GM23248 (cell line): ENCODE measurements around the gene SLIT2. TPM values are rescaled to one million over a fixed set of nuclear protein-coding genes. Genes with fewer than 3 reads are reported as not detected.

ENCODE experiments used
- DNase-seq: peaks from one replicate; pipeline ENCODE4 v3.0.0-alpha.2; 2015
- H2AFZ ChIP-seq: fragments of 200-600 bp; sonication (generic); 2 replicates; pipeline ENCODE4 v1.6.1; 2016; ENCODE audit warnings: antibody characterized with exemption
- H3F3A ChIP-seq: fragments of 200-600 bp; sonication (generic); 2 replicates; pipeline ENCODE4 v1.6.1; 2016; ENCODE audit warnings: mild to moderate bottlenecking, antibody characterized with exemption, mixed run types; ENCODE audit not compliant: insufficient read depth
- H3K27ac ChIP-seq: fragments of 200-600 bp; sonication (generic); 2 replicates; pipeline ENCODE4 v1.5.1; 2016; ENCODE audit warnings: mild to moderate bottlenecking
- H3K27me3 ChIP-seq: fragments of 200-600 bp; sonication (generic); replicated peaks from 2 replicates; pipeline ENCODE4 v1.6.1; 2016; ENCODE audit warnings: mild to moderate bottlenecking; ENCODE audit not compliant: insufficient read depth
- H3K36me3 ChIP-seq: fragments of 200-600 bp; sonication (generic); 2 replicates; pipeline ENCODE4 v1.6.1; 2016; ENCODE audit warnings: low read depth, mild to moderate bottlenecking
- H3K4me1 ChIP-seq: fragments of 200-600 bp; sonication (generic); 2 replicates; pipeline ENCODE4 v1.6.1; 2016; ENCODE audit warnings: mild to moderate bottlenecking; ENCODE audit not compliant: insufficient read depth
- H3K4me2 ChIP-seq: fragments of 200-600 bp; sonication (generic); one replicate; pipeline ENCODE4 v1.6.1; 2016; ENCODE audit warnings: mild to moderate bottlenecking; ENCODE audit not compliant: unreplicated experiment
- H3K4me3 ChIP-seq: fragments of 200-600 bp; sonication (generic); 2 replicates; pipeline ENCODE4 v1.5.1; 2016; ENCODE audit warnings: mild to moderate bottlenecking
- H3K79me2 ChIP-seq: fragments of 200-600 bp; sonication (generic); 2 replicates; pipeline ENCODE4 v1.6.1; 2016; ENCODE audit warnings: mild to moderate bottlenecking; ENCODE audit not compliant: insufficient read depth
- H3K9ac ChIP-seq: fragments of 200-600 bp; sonication (generic); 2 replicates; pipeline ENCODE4 v1.6.1; 2016; ENCODE audit warnings: mild to moderate bottlenecking
- H3K9me2 ChIP-seq: fragments of 200-600 bp; sonication (generic); 2 replicates; pipeline ENCODE4 v1.6.1; 2016; ENCODE audit warnings: mixed run types, mild to moderate bottlenecking, moderate library complexity; ENCODE audit not compliant: insufficient read depth
- H3K9me3 ChIP-seq: fragments of 200-600 bp; sonication (generic); one replicate; pipeline ENCODE4 v1.6.1; 2017; ENCODE audit warnings: low read depth
- H4K20me1 ChIP-seq: fragments of 200-600 bp; sonication (generic); 2 replicates; pipeline ENCODE4 v1.6.0; 2016; ENCODE audit not compliant: insufficient read depth
- EZH2 ChIP-seq: fragments of 200-600 bp; sonication (generic); IDR thresholded peaks from 2 replicates; pipeline ENCODE4 v1.6.1; 2018; ENCODE audit warnings: antibody characterized with exemption, mild to moderate bottlenecking; ENCODE audit not compliant: insufficient read depth, poor library complexity, severe bottlenecking
- EZH2phosphoT487 ChIP-seq: fragments of 200-600 bp; sonication (generic); IDR thresholded peaks from 2 replicates; pipeline ENCODE4 v1.6.1; 2018; ENCODE audit warnings: antibody characterized with exemption, moderate library complexity, mild to moderate bottlenecking, low read depth; ENCODE audit not compliant: insufficient read depth
- WGBS, 2 experiments: methylation state at CpG; one replicate each; pipeline ENCODE4 v1.1.6; 2015 to 2017; ENCODE audit warnings: low lambda C conversion rate in 2 of 2, low coverage in 1 of 2; ENCODE audit errors: missing lambda C conversion rate in 2 of 2; 5-methylcytosine and 5-hydroxymethylcytosine counted together
- in situ Hi-C: fragments of 300-500 bp; cut with MboI; formaldehyde crosslinking; loops from 2 replicates; pipeline ENCODE4 v1.15.0; 2020
- polyA plus RNA-seq: library from polyadenylated mRNA; unstranded; fragments of >200 nt; fragmentation: Nextera tagmentation; extraction: Ambion mirVana; gene quantifications from 2 replicates; pipeline ENCODE4 v1.2.1, GENCODE V29; 2016
- total RNA-seq: library from RNA; depleted of rRNA; stranded (reverse); fragments of >200 nt; shearing (Covaris generic); gene quantifications from 2 replicates; pipeline ENCODE4 v1.2.3, GENCODE V29; 2014

Gene SLIT2
- total and polyA plus RNA-seq, 2 experiments from 2014 or later, result 23.0 to 50.8 TPM

DNA sequence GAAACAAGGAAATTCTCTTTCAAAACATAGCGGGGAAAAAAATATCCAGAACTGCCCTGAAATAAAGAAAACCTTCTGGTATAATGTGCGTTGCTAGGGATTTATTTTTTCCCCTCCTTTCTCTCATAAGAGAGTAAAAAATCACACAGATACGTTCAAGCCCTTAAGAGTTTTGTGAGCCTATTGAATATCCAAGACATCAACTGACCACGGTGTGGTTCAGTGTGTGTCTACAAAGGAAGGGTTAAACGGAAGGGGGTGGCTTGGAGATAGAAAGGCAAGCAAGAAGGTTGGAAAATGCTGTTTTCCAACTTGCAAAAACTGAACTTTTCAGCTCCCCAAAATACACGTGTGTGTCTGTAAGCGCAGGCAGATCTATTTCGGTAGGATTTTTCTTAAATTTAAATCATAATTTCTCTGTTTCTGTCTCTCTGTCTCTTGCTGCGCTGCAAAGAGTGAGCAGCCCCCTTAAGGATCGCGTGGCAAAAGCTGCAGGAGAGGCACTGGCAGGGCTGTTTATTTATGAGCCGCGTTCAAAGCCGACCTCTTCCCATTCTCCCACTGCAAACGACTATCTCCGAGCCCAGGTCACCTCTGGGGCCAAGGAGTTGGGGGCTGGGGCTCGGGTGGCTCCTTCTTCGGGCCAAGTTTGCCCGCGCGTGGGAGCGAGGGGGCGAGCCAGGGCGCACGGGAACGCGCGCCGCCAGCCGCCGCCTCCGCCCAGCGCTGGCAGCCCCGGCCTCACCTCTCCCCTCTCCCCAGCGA lies 492 bp upstream of the SLIT2 start:
- TF ChIP-seq EZH2phosphoT487 (no peak), EZH2 (no peak)
- Histone ChIP-seq H3K4me1 (peaks cover 26% of the 10 kb centered on the region), H3K79me2 (peaks cover 42% of the 10 kb centered on the region), H3K9me2 (no peaks in the 10 kb centered on the region), H3K9me3 (no peaks in the 10 kb centered on the region), H3K36me3 (no peaks in the 10 kb centered on the region), H3K9ac (peak overlapping the region; percentile 77), H3K4me2 (peak overlapping the region; percentile 99), H2AFZ (peak overlapping the region; percentile 85), H3K4me3 (peak overlapping the region; percentile 82), H3K27ac (peak overlapping the region; percentile 44), H4K20me1 (no peaks in the 10 kb centered on the region), H3F3A (peaks cover 22% of the 10 kb centered on the region), H3K27me3 (no peaks in the 10 kb centered on the region)
- peak; percentile 52 for DNase-seq
- 3 to 4% methylated on average over 25 to 30 of the region's 35 CpGs for WGBS, 2 experiments
- in situ Hi-C loops, result loop anchor here (10.0 kb wide), 1 partner anchor 1016 kb away; no protein-coding TSS in a partner anchor

DNA sequence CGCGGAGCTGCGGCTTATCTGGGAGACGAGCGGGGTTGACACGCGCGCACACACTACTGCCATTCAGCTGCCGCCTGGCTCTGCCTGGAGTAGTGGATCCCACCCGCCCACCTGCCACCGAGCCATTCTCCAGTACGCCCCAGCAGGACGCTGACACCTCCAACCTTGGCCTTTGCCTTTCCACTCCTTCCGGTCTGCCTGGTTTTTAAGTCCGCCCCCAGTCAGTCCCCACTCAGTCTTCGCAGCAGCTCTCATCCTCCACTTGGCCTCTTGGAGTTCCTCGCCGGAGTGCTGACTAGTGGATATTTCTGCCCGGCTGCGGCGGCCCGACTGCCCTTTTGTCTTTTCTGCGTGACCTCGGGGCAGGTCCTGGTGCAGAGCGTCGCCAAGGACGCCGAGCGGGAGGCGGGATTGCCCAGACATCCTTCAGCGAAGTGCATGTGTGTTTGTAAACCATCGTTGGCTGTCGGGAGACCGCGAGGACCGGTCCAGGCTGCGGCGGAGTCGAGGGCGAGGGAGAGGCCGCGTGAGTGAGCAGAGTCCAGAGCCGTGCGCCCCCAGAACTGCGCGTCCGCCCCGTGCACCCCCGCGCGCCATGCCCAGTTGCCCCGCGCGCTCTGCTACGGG lies 1.1 kb downstream of the SLIT2 start:
- Histone ChIP-seq H3K79me2 (peaks cover 56% of the 10 kb centered on the region), H3K36me3 (no peaks in the 10 kb centered on the region), H3F3A (peaks cover 33% of the 10 kb centered on the region), H3K4me1 (peaks cover 35% of the 10 kb centered on the region), H3K9me2 (no peaks in the 10 kb centered on the region), H3K4me2 (peak overlapping the region; percentile 99), H2AFZ (peak overlapping the region; percentile 85), H4K20me1 (0 out of 2 replicates have a peak, but pooled peaks cover 4% of the 10 kb centered on the region), H3K27me3 (no peaks in the 10 kb centered on the region), H3K9ac (peak overlapping the region; percentile 77), H3K9me3 (no peaks in the 10 kb centered on the region), H3K4me3 (peak overlapping the region; percentile 82), H3K27ac (no peak overlapping the region)
- 1% methylated on average over 30 to 53 of the region's 55 CpGs for WGBS, 2 experiments
- in situ Hi-C loops, result loop anchor here (10.0 kb wide), 1 partner anchor 1018 kb away; no protein-coding TSS in a partner anchor
- peak; percentile 67 for DNase-seq
- TF ChIP-seq EZH2 (no peak), EZH2phosphoT487 (no peak)

DNA sequence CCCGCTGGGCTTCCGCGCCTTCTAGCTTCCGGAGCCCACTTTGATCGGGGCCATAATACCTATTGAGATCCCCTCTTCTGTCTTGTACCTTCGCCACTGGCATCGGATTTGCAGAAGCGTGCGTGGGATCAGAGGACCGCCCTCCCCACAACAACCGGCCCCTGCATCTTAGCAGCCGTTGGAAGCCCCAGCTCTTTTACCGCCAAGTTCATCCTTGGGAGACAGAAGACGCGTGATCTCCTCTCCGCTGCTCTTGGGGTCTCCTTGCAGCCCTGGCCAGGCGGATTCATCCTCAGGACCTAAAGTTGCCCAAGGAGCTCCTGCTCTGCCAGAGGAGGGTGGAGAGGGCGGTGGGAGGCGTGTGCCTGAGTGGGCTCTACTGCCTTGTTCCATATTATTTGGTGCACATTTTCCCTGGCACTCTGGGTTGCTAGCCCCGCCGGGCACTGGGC lies 1.6 kb downstream of the SLIT2 start:
- in situ Hi-C loops, result loop anchor here (10.0 kb wide), 1 partner anchor 1019 kb away; no protein-coding TSS in a partner anchor
- Histone ChIP-seq H3K4me1 (peaks cover 35% of the 10 kb centered on the region), H3K9ac (peak overlapping the region; percentile 77), H3K27ac (no peak overlapping the region), H3K4me2 (peak overlapping the region; percentile 99), H4K20me1 (0 out of 2 replicates have a peak, but pooled peaks cover 4% of the 10 kb centered on the region), H3F3A (peaks cover 32% of the 10 kb centered on the region), H3K4me3 (peak overlapping the region; percentile 82), H3K9me3 (no peaks in the 10 kb centered on the region), H3K9me2 (no peaks in the 10 kb centered on the region), H3K36me3 (0 out of 2 replicates have a peak, but pooled peaks cover under 1% of the 10 kb centered on the region), H3K27me3 (no peaks in the 10 kb centered on the region), H2AFZ (peak overlapping the region; percentile 85), H3K79me2 (peaks cover 62% of the 10 kb centered on the region)
- peak; percentile 43 for DNase-seq
- no peak for TF ChIP-seq EZH2
- TF ChIP-seq EZH2phosphoT487, result no peak
- 0 to 3% methylated on average over 17 to 21 of the region's 21 CpGs for WGBS, 2 experiments

DNA sequence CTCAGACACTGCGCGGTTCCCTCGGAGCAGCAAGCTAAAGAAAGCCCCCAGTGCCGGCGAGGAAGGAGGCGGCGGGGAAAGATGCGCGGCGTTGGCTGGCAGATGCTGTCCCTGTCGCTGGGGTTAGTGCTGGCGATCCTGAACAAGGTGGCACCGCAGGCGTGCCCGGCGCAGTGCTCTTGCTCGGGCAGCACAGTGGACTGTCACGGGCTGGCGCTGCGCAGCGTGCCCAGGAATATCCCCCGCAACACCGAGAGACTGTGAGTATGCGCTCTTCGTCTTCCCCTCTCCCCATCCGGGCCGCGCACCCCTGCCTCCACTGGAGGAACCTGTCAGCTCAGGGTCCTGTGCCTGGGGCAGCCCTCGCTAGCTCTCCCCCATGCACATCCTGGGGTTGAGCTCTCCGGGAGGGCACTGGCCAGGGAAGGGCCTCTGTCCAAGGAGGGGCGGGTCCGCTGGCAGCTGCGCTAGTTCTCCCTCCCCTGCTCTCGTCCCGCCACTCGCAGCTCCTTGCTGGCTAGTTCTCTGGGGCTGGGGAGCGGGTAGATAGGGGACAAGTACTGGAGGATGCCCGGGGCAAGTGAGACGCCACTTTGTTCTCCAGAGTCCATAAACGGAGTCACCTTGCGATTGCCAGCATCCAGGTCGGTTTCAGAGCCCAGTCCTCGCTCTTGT lies 2.2 kb downstream of the SLIT2 start:
- in situ Hi-C loops, result loop anchor here (10.0 kb wide), 1 partner anchor 1019 kb away; no protein-coding TSS in a partner anchor
- Histone ChIP-seq H3K9me2 (no peaks in the 10 kb centered on the region), H3K4me1 (peaks cover 33% of the 10 kb centered on the region), H3K9me3 (no peaks in the 10 kb centered on the region), H4K20me1 (0 out of 2 replicates have a peak, but pooled peaks cover 4% of the 10 kb centered on the region), H3K36me3 (peaks cover 6% of the 10 kb centered on the region; the same call in 1 of the 2 replicates), H3K4me3 (peak overlapping the region; percentile 82), H3F3A (peaks cover 27% of the 10 kb centered on the region), H2AFZ (peak overlapping the region; percentile 85), H3K27ac (no peak overlapping the region), H3K4me2 (peak overlapping the region; percentile 99), H3K27me3 (no peaks in the 10 kb centered on the region), H3K9ac (peak overlapping the region; percentile 77), H3K79me2 (peaks cover 68% of the 10 kb centered on the region)
- TF ChIP-seq EZH2phosphoT487 (no peak), EZH2 (no peak)
- WGBS, 2 experiments, result 1% methylated on average over 34 to 43 of the region's 43 CpGs
- peak; percentile 66 for DNase-seq
